GM12878 (cell line): Measurements from ENCODE around the gene SPIRE1.
"Not testable (repeated sequence)": the region's sequence is repeated elsewhere in the genome, so short reads cannot be mapped to it uniquely, and the experiment has no call there.

Experiments used
- BACH1 ChIP-seq: fragments of 450-650 bp; IDR thresholded peaks from 2 replicates; pipeline ENCODE4 v1.6.1; 2017; ENCODE audit warnings: mild to moderate bottlenecking, borderline replicate concordance
- CEBPB ChIP-seq, 2 experiments: fragments of 150-350 bp in 1 of 2; IDR thresholded peaks; 2 replicates each; pipeline ENCODE4 v1.6.1; 2012 to 2014; ENCODE audit warnings: low read depth in 2 of 2, low read length in 2 of 2, borderline replicate concordance in 1 of 2, inconsistent platforms in 1 of 2
- CTCF ChIP-seq, 3 experiments: IDR thresholded peaks in 2 of 3; conservative IDR thresholded peaks in 1 of 3; 2 replicates each; pipeline ENCODE4 v1.5.1; 2011; ENCODE audit warnings: low read depth in 3 of 3, low read length in 3 of 3, mild to moderate bottlenecking in 3 of 3, control low read depth in 2 of 3, moderate library complexity in 2 of 3, inconsistent platforms in 1 of 3, mixed read lengths in 1 of 3; ENCODE audit not compliant: control insufficient read depth in 2 of 3, insufficient read depth in 1 of 3; ENCODE audit errors: extremely low read depth in 1 of 3
- EZH2 ChIP-seq: IDR thresholded peaks from 2 replicates; pipeline ENCODE4 v1.6.1; 2012; ENCODE audit warnings: low read depth, mild to moderate bottlenecking, control low read depth, inconsistent platforms, low read length, borderline replicate concordance; ENCODE audit not compliant: control insufficient read depth
- KDM1A ChIP-seq: fragments of 200-600 bp; sonication (generic); IDR thresholded peaks from 2 replicates; pipeline ENCODE4 v1.6.1; 2016; ENCODE audit warnings: borderline replicate concordance
- POLR2AphosphoS2 ChIP-seq: IDR thresholded peaks from 2 replicates; pipeline ENCODE4 v1.6.1; 2011; ENCODE audit warnings: low read depth, mild to moderate bottlenecking, low read length, improper control_type of control experiment, moderate library complexity
- POU2F2 ChIP-seq: IDR thresholded peaks from 3 replicates; pipeline ENCODE4 v1.6.1; 2011; ENCODE audit warnings: low read depth, mild to moderate bottlenecking, low read length, borderline replicate concordance
- RBBP5 ChIP-seq: fragments of 200-600 bp; sonication (generic); conservative IDR thresholded peaks from 2 replicates; pipeline ENCODE4 v1.6.1; 2016
- YY1 ChIP-seq: IDR thresholded peaks from 2 replicates; pipeline ENCODE4 v1.6.1; 2011; ENCODE audit warnings: low read depth, mild to moderate bottlenecking, low read length

- not testable (repeated sequence) for TF ChIP-seq CTCF (IDR thresholded peaks at IDR 0.05 in 2 of 3, conservative IDR thresholded peaks at IDR 0.05 in 1 of 3; ENCODE audit: control insufficient read depth in 2 of 3, extremely low read depth in 1 of 3, insufficient read depth in 1 of 3, low read depth in 3 of 3, low read length in 3 of 3); BACH1; CEBPB (IDR thresholded peaks at IDR 0.05; ENCODE audit: borderline replicate concordance in 1 of 2, low read depth in 2 of 2, low read length in 2 of 2); YY1; EZH2; KDM1A; POLR2AphosphoS2; RBBP5; POU2F2
These were observed 106.4 kb downstream of the SPIRE1 start for GRCh38 chr18:12551466-12551865.
